PFSK-1 (cell line): ENCODE data around the gene CDCA5.

Source experiments
- FOXP2 ChIP-seq: optimal IDR thresholded peaks from 2 replicates; pipeline ENCODE3; 2011; ENCODE audit warnings: borderline replicate concordance, control low read depth, inconsistent platforms; ENCODE audit not compliant: insufficient read depth; ENCODE audit errors: extremely low read length, extremely low read depth
- POLR2AphosphoS5 ChIP-seq: IDR thresholded peaks from 2 replicates; pipeline ENCODE4 v1.6.1; 2012; ENCODE audit warnings: low read depth, mild to moderate bottlenecking, control low read depth, low read length, moderate library complexity
- SIN3A ChIP-seq: IDR thresholded peaks from 2 replicates; pipeline ENCODE4 v1.6.1; 2012; ENCODE audit warnings: mild to moderate bottlenecking, low read length, moderate library complexity, borderline replicate concordance; ENCODE audit not compliant: insufficient read depth
- TAF1 ChIP-seq: IDR thresholded peaks from 2 replicates; pipeline ENCODE4 v1.6.1; 2012; ENCODE audit warnings: low read length, control low read depth, borderline replicate concordance; ENCODE audit not compliant: insufficient read depth
- TF ChIP-seq, protein P1 (sequence below), 2 experiments: IDR thresholded peaks; 2 replicates each; pipeline versions ENCODE4 v1.6.1 to v1.8.0; 2011 to 2012; ENCODE audit warnings: low read depth in 2 of 2, low read length in 2 of 2, control low read depth in 1 of 2, inconsistent platforms in 1 of 2, mild to moderate bottlenecking in 1 of 2, moderate library complexity in 1 of 2; ENCODE audit not compliant: insufficient read depth in 1 of 2

DNA sequence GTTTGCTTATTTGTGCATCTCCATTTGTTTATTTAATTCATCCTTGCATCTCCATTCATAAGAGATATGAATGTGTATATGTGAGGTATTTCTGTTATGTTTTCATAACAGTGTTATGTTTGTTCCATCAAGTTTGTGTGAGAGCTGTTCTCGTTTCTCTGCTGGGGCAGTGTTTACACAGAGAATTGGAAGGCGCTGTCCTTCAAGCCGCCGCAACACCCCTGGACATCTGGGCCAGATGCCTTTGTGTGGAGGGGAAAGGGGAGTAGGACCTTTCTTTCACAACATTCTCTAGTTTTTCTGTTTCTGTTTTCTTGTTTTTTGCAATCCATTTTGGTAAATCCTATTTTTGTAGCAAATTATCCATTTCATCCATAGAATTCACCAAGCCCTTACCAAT is 20.8 kb upstream of the CDCA5 start:
- no peak for TF ChIP-seq POLR2AphosphoS5
- TF ChIP-seq TAF1: no peak
- TF ChIP-seq, protein P1, sequence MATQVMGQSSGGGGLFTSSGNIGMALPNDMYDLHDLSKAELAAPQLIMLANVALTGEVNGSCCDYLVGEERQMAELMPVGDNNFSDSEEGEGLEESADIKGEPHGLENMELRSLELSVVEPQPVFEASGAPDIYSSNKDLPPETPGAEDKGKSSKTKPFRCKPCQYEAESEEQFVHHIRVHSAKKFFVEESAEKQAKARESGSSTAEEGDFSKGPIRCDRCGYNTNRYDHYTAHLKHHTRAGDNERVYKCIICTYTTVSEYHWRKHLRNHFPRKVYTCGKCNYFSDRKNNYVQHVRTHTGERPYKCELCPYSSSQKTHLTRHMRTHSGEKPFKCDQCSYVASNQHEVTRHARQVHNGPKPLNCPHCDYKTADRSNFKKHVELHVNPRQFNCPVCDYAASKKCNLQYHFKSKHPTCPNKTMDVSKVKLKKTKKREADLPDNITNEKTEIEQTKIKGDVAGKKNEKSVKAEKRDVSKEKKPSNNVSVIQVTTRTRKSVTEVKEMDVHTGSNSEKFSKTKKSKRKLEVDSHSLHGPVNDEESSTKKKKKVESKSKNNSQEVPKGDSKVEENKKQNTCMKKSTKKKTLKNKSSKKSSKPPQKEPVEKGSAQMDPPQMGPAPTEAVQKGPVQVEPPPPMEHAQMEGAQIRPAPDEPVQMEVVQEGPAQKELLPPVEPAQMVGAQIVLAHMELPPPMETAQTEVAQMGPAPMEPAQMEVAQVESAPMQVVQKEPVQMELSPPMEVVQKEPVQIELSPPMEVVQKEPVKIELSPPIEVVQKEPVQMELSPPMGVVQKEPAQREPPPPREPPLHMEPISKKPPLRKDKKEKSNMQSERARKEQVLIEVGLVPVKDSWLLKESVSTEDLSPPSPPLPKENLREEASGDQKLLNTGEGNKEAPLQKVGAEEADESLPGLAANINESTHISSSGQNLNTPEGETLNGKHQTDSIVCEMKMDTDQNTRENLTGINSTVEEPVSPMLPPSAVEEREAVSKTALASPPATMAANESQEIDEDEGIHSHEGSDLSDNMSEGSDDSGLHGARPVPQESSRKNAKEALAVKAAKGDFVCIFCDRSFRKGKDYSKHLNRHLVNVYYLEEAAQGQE (IDR thresholded peaks at IDR 0.05; ENCODE audit: insufficient read depth in 1 of 2, low read depth in 2 of 2, low read length in 2 of 2): no peak
- no peak for TF ChIP-seq SIN3A
- no peak for TF ChIP-seq FOXP2
